Mesenchymal stem cell (in vitro differentiated cells and primary cell): ENCODE data around the gene PPP1R12B.

Source experiments
- DNase-seq: peaks from one replicate; pipeline ENCODE4 v3.0.0-alpha.2; 2013
- H2AFZ ChIP-seq: one replicate; pipeline ENCODE4 v1.6.1; 2013; ENCODE audit warnings: low read depth, mild to moderate bottlenecking, control low read depth, inconsistent platforms, low read length, moderate library complexity
- H2AK5ac ChIP-seq: 2 replicates; pipeline ENCODE4 v1.6.1; 2013; ENCODE audit warnings: low read length, moderate library complexity, mild to moderate bottlenecking, inconsistent platforms; ENCODE audit not compliant: severe bottlenecking
- H2BK120ac ChIP-seq: one replicate; pipeline ENCODE4 v1.6.1; 2013; ENCODE audit warnings: low read depth, mild to moderate bottlenecking, inconsistent platforms, low read length, moderate library complexity
- H2BK12ac ChIP-seq, 2 experiments: one replicate each; pipeline ENCODE4 v1.6.1; 2013; ENCODE audit warnings: inconsistent platforms in 2 of 2, low read length in 2 of 2, mild to moderate bottlenecking in 2 of 2, moderate library complexity in 2 of 2, control low read depth in 1 of 2
- H2BK15ac ChIP-seq: one replicate; pipeline ENCODE4 v1.6.1; 2013; ENCODE audit warnings: mild to moderate bottlenecking, low read depth, inconsistent platforms; ENCODE audit not compliant: poor library complexity, severe bottlenecking
- H2BK5ac ChIP-seq: 2 replicates; pipeline ENCODE4 v1.6.1; 2013; ENCODE audit warnings: low read depth, mild to moderate bottlenecking, low read length, control low read depth, inconsistent platforms; ENCODE audit not compliant: poor library complexity, severe bottlenecking
- H3K14ac ChIP-seq, 2 experiments: one replicate each; pipeline ENCODE4 v1.6.1; 2013; ENCODE audit warnings: inconsistent platforms in 2 of 2, low read length in 2 of 2, control low read depth in 1 of 2, mild to moderate bottlenecking in 1 of 2, moderate library complexity in 1 of 2
- H3K18ac ChIP-seq, 2 experiments: one replicate each; pipeline ENCODE4 v1.6.1; 2013; ENCODE audit warnings: inconsistent platforms in 2 of 2, low read length in 2 of 2, control low read depth in 1 of 2, low read depth in 1 of 2, mild to moderate bottlenecking in 1 of 2
- H3K23ac ChIP-seq, 2 experiments: one replicate each; pipeline ENCODE4 v1.6.1; 2013; ENCODE audit warnings: inconsistent platforms in 2 of 2, low read length in 2 of 2, mild to moderate bottlenecking in 2 of 2, moderate library complexity in 2 of 2, control low read depth in 1 of 2
- H3K27ac ChIP-seq: 2 replicates; pipeline ENCODE4 v1.5.1; 2013; ENCODE audit warnings: mild to moderate bottlenecking, moderate library complexity, low read length, control low read depth, inconsistent platforms; ENCODE audit not compliant: poor library complexity, severe bottlenecking
- H3K27me3 ChIP-seq, 2 experiments: 2 replicates each; pipeline versions ENCODE4 v1.6.1 to v1.7.0; 2013; ENCODE audit warnings: low read length in 2 of 2, mild to moderate bottlenecking in 2 of 2, moderate library complexity in 2 of 2, control low read depth in 1 of 2, inconsistent platforms in 1 of 2; ENCODE audit not compliant: control insufficient read depth in 1 of 2, insufficient read depth in 1 of 2
- H3K36me3 ChIP-seq, 2 experiments: 2 replicates each; pipeline versions ENCODE4 v1.6.1 to v1.7.0; 2013; ENCODE audit warnings: low read length in 2 of 2, control low read depth in 1 of 2, inconsistent platforms in 1 of 2, low read depth in 1 of 2, mild to moderate bottlenecking in 1 of 2; ENCODE audit not compliant: insufficient read depth in 2 of 2, control insufficient read depth in 1 of 2
- H3K4ac ChIP-seq, 2 experiments: one replicate each; pipeline ENCODE4 v1.6.1; 2013; ENCODE audit warnings: inconsistent platforms in 2 of 2, low read length in 2 of 2, mild to moderate bottlenecking in 2 of 2, moderate library complexity in 2 of 2, control low read depth in 1 of 2, low read depth in 1 of 2
- H3K4me1 ChIP-seq: 2 replicates; pipeline ENCODE4 v1.6.1; 2013; ENCODE audit warnings: low read depth, low read length, control low read depth; ENCODE audit not compliant: control insufficient read depth, insufficient read depth
- H3K4me2 ChIP-seq: 2 replicates; pipeline ENCODE4 v1.6.1; 2013; ENCODE audit warnings: low read length, mild to moderate bottlenecking, inconsistent platforms; ENCODE audit not compliant: poor library complexity, severe bottlenecking
- H3K4me3 ChIP-seq, 2 experiments: 2 replicates each; pipeline versions ENCODE4 v1.5.1 to v1.7.0; 2013; ENCODE audit warnings: low read length in 2 of 2, mild to moderate bottlenecking in 2 of 2, control low read depth in 1 of 2, low read depth in 1 of 2; ENCODE audit not compliant: insufficient read depth in 1 of 2
- H3K79me1 ChIP-seq: replicated peaks from 2 replicates; pipeline ENCODE4 v1.6.1; 2013; ENCODE audit warnings: mild to moderate bottlenecking, control low read depth, low read length, inconsistent platforms; ENCODE audit not compliant: poor library complexity, severe bottlenecking
- H3K9ac ChIP-seq: 2 replicates; pipeline ENCODE4 v1.7.0; 2013; ENCODE audit warnings: mild to moderate bottlenecking, low read length, moderate library complexity
- H3K9me3 ChIP-seq: 2 replicates; pipeline ENCODE4 v1.7.0; 2013; ENCODE audit warnings: mild to moderate bottlenecking, low read length; ENCODE audit not compliant: control insufficient read depth
- H4K8ac ChIP-seq: one replicate; pipeline ENCODE4 v1.6.1; 2013; ENCODE audit warnings: inconsistent platforms, mild to moderate bottlenecking, low read length, moderate library complexity
- H4K91ac ChIP-seq: one replicate; pipeline ENCODE4 v1.6.1; 2013; ENCODE audit warnings: mild to moderate bottlenecking, low read length, inconsistent platforms
- WGBS: methylation state at CpG from one replicate; pipeline ENCODE4 v1.1.7; 2013; ENCODE audit warnings: mixed read lengths; 5-methylcytosine and 5-hydroxymethylcytosine counted together

Gene PPP1R12B

DNA sequence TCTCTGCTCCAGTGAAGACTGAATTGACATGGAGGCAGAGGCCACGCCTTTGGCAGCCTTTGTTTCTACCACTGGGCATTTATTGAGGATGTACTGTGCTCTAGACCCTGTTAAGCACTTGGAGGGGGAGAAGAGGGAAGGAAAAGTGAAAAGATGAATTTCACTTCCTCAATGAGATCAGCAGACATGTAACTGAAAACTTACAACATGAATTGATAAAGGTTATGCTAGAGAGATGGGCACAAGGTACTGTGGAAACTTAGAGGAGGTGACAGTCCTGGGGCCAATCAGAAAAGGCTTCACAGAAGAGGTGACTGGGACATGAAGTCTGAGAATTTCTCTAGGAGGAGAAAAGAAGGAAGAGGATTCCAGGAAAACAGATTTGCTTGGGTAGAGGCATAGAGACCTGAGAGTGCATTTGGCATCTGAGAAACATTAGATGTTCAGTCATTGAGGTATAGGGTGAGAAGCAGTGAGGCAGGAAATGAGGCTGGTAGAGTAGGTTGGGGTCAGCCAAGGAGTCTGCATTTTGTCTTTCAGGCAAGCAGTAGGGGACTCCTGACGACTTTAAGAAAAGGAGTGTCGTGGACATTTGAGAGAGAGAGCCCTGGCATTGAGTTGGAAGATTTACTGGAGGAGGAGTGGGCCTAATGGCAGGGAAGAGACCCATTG lies 248.7 kb downstream of the PPP1R12B start:
- Histone ChIP-seq H4K91ac (no peak overlapping the region), H3K4me1 (peaks cover 18% of the 10 kb centered on the region), H3K14ac (no peak overlapping the region), H2BK12ac (no peak overlapping the region), H3K4me3 (no peak overlapping the region), H2BK120ac (no peak overlapping the region), H3K79me1 (no peaks in the 10 kb centered on the region), H3K9ac (no peak overlapping the region), H2BK15ac (no peak overlapping the region), H3K27ac (no peak overlapping the region), H3K18ac (no peak overlapping the region), H2AFZ (no peak overlapping the region), H3K4me2 (no peak overlapping the region), H3K9me3 (no peaks in the 10 kb centered on the region), H3K36me3 (peaks cover 0 to 3% of the 10 kb centered on the region in 2 experiments), H3K4ac (no peak overlapping the region), H2AK5ac (no peak overlapping the region), H2BK5ac (no peak overlapping the region), H3K23ac (no peak overlapping the region), H4K8ac (no peak overlapping the region), H3K27me3 (no peaks in the 10 kb centered on the region)
- 95% methylated on average over 3 of the region's 3 CpGs for WGBS
- DNase-seq, result no peak

GRCh38 chr1:202599669-202600431 lies 251.4 kb downstream of the PPP1R12B start:
- peaks cover 0 to 3% of the 10 kb centered on the region in 2 experiments for H3K36me3 ChIP-seq
- 49% methylated on average over 16 of the region's 16 CpGs for WGBS
- no peaks in the 10 kb centered on the region for H3K27me3 ChIP-seq
- H3K4me3 ChIP-seq, result no peak overlapping the region
- H4K8ac ChIP-seq, result no peak overlapping the region
- H3K9me3 ChIP-seq, result no peaks in the 10 kb centered on the region
- no peak overlapping the region for H2BK120ac ChIP-seq
- no peak overlapping the region for H2BK12ac ChIP-seq
- H3K4me2 ChIP-seq, result no peak overlapping the region
- H4K91ac ChIP-seq, result no peak overlapping the region
- no peak overlapping the region for H3K14ac ChIP-seq
- no peak overlapping the region for H3K27ac ChIP-seq
- H2BK15ac ChIP-seq, result no peak overlapping the region
- H3K9ac ChIP-seq, result peak overlapping the region; percentile 63
- no peak overlapping the region for H3K4ac ChIP-seq
- no peak overlapping the region for H2BK5ac ChIP-seq
- H3K18ac ChIP-seq, result peak overlapping the region in 1 of 2 experiments; percentile 48
- DNase-seq, result peak; percentile 76
- H3K4me1 ChIP-seq, result peaks cover 6% of the 10 kb centered on the region
- H2AFZ ChIP-seq, result no peak overlapping the region
- peak overlapping the region; percentile 58 for H2AK5ac ChIP-seq
- H3K23ac ChIP-seq, result peak overlapping the region in 1 of 2 experiments; percentile 35
- H3K79me1 ChIP-seq, result no peaks in the 10 kb centered on the region

DNA sequence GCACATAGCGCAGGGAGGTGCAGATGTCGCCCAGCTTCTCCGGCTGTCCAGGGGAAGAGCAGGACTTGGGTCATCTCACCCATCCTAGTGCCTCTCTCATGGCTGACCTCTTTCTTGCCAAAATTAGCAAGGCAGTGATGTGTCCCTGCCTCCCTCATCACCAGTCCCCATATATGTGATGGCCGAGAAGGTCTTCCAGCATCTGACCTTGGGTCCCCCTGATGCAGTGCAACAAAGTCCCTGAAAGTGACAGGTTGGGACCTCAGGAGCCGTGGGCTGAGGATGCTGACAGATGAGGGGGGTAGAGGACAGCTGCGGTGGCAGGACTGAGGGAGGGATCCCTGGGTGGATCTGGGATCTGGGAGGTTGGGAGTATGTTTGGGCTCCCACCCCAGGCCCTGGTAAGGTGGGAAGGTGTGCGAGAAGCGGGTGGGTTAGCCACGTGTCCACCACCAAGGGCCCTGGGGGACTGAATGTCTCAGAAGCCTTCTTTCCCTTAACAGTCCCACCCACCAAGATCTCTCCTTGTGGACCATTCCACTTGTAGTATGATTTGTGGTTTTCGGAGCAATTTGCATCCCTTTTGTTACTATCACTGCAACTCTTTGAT lies 252.0 kb downstream of the PPP1R12B start:
- no peak overlapping the region for H3K27ac ChIP-seq
- H2BK5ac ChIP-seq, result no peak overlapping the region
- peak overlapping the region; percentile 43 for H2AK5ac ChIP-seq
- no peak for DNase-seq
- H3K27me3 ChIP-seq, result no peaks in the 10 kb centered on the region
- peak overlapping the region in 1 of 2 experiments; percentile 1 for H3K18ac ChIP-seq
- H2AFZ ChIP-seq, result no peak overlapping the region
- no peak overlapping the region for H3K14ac ChIP-seq
- H3K4ac ChIP-seq, result no peak overlapping the region
- no peaks in the 10 kb centered on the region for H3K9me3 ChIP-seq
- WGBS, result 64% methylated on average over 7 of the region's 10 CpGs
- H3K36me3 ChIP-seq, result peaks cover 0 to 3% of the 10 kb centered on the region in 2 experiments
- no peak overlapping the region for H3K23ac ChIP-seq
- no peak overlapping the region for H3K4me3 ChIP-seq
- H2BK15ac ChIP-seq, result no peak overlapping the region
- H3K79me1 ChIP-seq, result no peaks in the 10 kb centered on the region
- H4K8ac ChIP-seq, result no peak overlapping the region
- no peak overlapping the region for H4K91ac ChIP-seq
- H2BK120ac ChIP-seq, result no peak overlapping the region
- H2BK12ac ChIP-seq, result no peak overlapping the region
- H3K4me2 ChIP-seq, result no peak overlapping the region
- no peak overlapping the region for H3K9ac ChIP-seq
- H3K4me1 ChIP-seq, result peaks cover 6% of the 10 kb centered on the region

DNA sequence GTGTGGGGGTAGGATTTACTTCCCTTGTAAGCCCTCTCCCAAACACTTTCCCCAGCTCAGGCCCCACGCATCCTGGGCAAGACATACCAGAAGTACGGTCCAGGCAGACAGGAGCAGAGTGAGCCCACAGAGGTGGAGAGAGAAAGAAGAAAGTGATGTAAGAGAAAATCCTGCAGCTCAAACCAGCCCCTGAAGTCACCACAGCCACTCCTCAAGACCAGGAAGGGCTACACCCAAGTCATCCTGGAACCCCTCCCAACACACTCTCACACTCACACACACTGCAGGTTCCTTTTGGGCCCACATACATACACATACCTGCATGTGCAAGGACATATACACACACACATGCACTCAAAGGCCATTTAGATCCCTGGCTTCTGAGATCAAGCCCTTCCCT lies 254.9 kb downstream of the PPP1R12B start:
- H3K4me3 ChIP-seq, result no peak overlapping the region
- no CpG with 5 or more reads among the region's 2 CpGs for WGBS
- H3K23ac ChIP-seq, result no peak overlapping the region
- H3K4me1 ChIP-seq, result peaks cover 6% of the 10 kb centered on the region
- no peak overlapping the region for H4K91ac ChIP-seq
- H3K36me3 ChIP-seq, result no peaks in the 10 kb centered on the region
- no peak overlapping the region for H2AK5ac ChIP-seq
- H2BK12ac ChIP-seq, result no peak overlapping the region
- H4K8ac ChIP-seq, result no peak overlapping the region
- no peak overlapping the region for H2AFZ ChIP-seq
- no peak overlapping the region for H3K4ac ChIP-seq
- no peak overlapping the region for H3K9ac ChIP-seq
- no peak for DNase-seq
- no peak overlapping the region for H3K18ac ChIP-seq
- no peak overlapping the region for H3K14ac ChIP-seq
- no peaks in the 10 kb centered on the region for H3K27me3 ChIP-seq
- H2BK15ac ChIP-seq, result no peak overlapping the region
- H3K9me3 ChIP-seq, result no peaks in the 10 kb centered on the region
- H3K27ac ChIP-seq, result no peak overlapping the region
- no peak overlapping the region for H3K4me2 ChIP-seq
- H2BK5ac ChIP-seq, result no peak overlapping the region
- no peaks in the 10 kb centered on the region for H3K79me1 ChIP-seq
- no peak overlapping the region for H2BK120ac ChIP-seq
